GM21529 (cell line): ENCODE measurements around the gene SPACA4.
"Not testable (repeated sequence)": the region's sequence is repeated elsewhere in the genome, so short reads cannot be mapped to it uniquely, and the experiment has no call there.

Experiments used
- ATAC-seq: cut with Tn5 transposase; IDR thresholded peaks from one replicate; pipeline ENCODE4 v1.9.1; 2021; ENCODE audit not compliant: unreplicated experiment

SPACA4 gene

GRCh38 chr19:48618278-48618915, 11.9 kb downstream of the SPACA4 start:
- no peak for ATAC-seq

- peak; percentile 78 for ATAC-seq
These were observed 12.6 kb downstream of the SPACA4 start, which contains the start of the genes RPL18 and SPHK2 for GRCh38 chr19:48618916-48619691. Gene RPL18, minus strand, starts transcription at chr19:48619178. Its CDS starts 35 bp downstream, at chr19:48619143. Gene SPHK2, plus strand, starts transcription at chr19:48619506. Its CDS starts 1,009 bp downstream, at chr19:48620515.

DNA sequence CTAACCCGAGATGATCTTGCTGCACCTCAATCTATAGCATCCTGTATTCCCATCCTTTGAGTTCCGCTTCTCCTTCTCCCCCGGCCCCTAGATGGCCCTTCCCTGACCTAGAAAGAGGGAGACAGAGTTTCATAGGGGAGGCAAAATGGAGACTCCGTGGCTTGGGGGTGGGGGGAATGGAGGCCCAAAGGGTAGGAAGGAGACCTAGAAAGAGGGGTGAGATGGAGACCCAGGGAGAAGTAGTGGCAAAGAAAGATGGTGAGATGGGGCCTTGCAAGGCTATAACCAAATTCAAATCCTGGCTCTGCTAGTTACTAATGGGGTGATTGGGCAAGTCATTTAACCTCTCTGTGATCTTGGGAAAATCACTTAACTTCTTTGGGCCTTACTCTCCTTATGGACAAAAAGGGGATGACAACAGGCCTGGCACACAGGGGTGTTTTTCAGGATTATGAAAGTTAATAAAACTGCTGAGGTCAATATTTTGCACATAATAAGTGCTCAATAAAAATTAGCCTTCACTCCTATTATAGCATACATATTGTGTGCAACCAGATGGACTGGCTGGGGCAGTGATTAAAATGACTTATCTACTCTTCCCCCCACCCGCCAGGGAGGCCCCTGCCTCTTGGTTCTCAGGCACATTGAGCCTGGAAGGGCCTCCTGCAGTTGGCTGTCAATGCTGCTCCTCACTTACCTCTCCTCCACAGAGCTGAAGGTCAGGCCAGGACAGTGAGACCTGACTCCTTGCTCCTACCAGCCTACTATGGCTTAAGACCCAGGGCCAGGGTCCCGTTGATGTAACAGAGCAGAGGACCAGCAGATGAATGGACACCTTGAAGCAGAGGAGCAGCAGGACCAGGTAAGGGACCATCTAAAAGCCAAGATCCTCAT, 13.4 kb downstream of the SPACA4 start:
- no peak for ATAC-seq

DNA sequence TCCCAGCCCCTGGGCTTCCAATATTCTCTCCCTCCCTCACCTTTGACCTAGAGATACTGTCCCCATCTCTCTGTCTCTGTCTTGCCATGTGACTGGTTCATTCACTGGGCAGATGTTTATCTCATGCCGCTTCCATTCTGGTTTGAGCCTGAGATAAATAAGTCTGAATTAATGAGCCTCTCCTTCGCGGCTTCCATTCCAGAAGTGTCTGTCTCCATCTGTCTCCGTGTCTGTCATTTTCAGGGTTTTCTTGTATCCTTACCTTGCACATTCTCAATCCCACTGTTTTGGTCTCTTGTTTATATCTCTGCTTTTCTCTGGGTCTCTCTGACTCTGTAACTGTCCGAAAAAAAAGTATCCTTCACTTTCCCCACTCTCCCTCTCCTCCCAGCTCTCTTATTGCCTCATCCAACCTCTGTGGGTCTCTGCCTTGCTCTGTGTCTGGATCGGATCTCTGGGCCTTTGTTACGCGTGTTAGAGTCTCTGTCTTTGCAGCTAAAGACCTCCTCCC, 17.1 kb downstream of the SPACA4 start:
- no peak for ATAC-seq

GRCh38 chr19:48624067-48624594, 17.6 kb downstream of the SPACA4 start:
- ATAC-seq, result peak; percentile 68

GRCh38 chr19:48624791-48625723, 18.5 kb downstream of the SPACA4 start:
- ATAC-seq, result no peak

- ATAC-seq, result no peak
These were observed 19.4 kb downstream of the SPACA4 start for GRCh38 chr19:48625891-48626327.

GRCh38 chr19:48627201-48627864, 20.8 kb downstream of the SPACA4 start:
- ATAC-seq, result no peak

GRCh38 chr19:48627865-48628314, 21.3 kb downstream of the SPACA4 start:
- no peak for ATAC-seq

DNA sequence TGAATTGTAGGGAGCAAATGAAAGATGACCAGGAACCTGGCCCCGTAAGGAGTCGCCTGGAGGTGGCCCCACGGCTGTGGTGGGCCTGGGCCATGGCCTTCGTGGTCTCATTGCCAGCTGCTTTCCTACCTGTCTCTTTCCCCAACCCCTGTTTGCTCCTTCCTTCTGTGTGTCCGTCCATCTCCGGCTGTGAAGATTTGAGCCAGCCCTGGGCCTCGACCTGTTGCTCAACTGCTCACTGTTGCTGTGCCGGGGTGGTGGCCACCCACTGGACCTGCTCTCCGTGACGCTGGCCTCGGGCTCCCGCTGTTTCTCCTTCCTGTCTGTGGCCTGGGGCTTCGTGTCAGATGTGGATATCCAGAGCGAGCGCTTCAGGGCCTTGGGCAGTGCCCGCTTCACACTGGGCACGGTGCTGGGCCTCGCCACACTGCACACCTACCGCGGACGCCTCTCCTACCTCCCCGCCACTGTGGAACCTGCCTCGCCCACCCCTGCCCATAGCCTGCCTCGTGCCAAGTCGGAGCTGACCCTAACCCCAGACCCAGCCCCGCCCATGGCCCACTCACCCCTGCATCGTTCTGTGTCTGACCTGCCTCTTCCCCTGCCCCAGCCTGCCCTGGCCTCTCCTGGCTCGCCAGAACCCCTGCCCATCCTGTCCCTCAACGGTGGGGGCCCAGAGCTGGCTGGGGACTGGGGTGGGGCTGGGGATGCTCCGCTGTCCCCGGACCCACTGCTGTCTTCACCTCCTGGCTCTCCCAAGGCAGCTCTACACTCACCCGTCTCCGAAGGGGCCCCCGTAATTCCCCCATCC, 22.1 kb downstream of the SPACA4 start:
- ATAC-seq, result no peak

DNA sequence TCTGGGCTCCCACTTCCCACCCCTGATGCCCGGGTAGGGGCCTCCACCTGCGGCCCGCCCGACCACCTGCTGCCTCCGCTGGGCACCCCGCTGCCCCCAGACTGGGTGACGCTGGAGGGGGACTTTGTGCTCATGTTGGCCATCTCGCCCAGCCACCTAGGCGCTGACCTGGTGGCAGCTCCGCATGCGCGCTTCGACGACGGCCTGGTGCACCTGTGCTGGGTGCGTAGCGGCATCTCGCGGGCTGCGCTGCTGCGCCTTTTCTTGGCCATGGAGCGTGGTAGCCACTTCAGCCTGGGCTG, 22.7 kb downstream of the SPACA4 start:
- no peak for ATAC-seq

- ATAC-seq, result no peak
These were observed 23.2 kb downstream of the SPACA4 start for GRCh38 chr19:48629599-48630295.

GRCh38 chr19:48630296-48631063, 23.9 kb downstream of the SPACA4 start:
- no peak for ATAC-seq

DNA sequence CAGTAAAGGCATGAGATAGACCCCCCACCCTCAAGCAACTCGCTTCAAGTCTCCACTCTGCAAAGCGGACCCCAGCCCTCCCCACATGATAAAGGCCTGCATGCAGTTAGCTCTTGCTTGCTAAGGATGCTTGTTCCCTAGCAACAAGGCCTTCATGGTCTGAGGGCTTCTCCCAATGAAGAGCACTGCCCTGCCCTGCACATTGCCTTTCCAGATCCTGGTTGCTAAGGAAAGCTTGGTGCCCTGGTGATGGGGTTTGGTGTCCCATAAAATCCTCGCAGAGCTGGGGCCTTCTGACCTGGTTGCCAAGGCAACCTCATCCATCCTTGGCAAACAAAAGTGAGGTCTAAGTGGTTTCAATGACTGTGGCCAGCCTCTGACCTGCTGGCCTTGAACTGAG, 24.7 kb downstream of the SPACA4 start:
- no peak for ATAC-seq

- not testable (repeated sequence) for ATAC-seq
These were observed 25.7 kb downstream of the SPACA4 start for GRCh38 chr19:48632286-48632685.

DNA sequence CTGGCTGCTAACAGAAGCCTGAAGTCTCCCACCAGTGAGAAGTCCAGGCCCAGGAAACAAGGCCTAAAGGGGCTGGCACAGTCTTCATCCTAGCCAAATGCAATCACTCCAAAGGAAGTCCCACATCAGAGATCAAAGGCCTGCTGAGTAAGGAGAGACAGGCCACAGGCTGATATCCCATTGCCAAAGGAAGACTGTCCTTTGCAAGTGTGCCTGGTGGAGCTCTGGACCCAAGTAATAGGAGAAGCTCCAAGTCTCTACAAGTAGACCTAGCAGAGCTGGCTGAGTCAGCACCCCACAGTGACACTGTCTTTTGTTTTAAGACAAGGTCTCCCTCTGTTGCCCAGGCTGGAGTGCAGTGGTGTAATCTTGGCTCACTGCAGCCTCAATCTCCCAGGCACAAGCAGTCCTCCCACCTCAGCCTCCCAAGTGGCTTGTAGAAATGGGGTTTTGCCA, 26.2 kb downstream of the SPACA4 start:
- no peak for ATAC-seq
